GM10266 (cell line): ENCODE data around the gene ZNF639.

Experiments
- DNase-seq: peaks from one replicate; pipeline ENCODE4 v3.0.0; 2012; ENCODE audit errors: extremely low spot score
- CTCF ChIP-seq: IDR thresholded peaks from 2 replicates; pipeline ENCODE4 v1.5.1; 2012; ENCODE audit warnings: mild to moderate bottlenecking, low read depth; ENCODE audit not compliant: control insufficient read depth, insufficient read depth; ENCODE audit errors: missing control alignments

Gene ZNF639

GRCh38 chr3:179373938-179374337, 51.1 kb downstream of the ZNF639 start:
- no peak for TF ChIP-seq CTCF
- no peak for DNase-seq

- TF ChIP-seq CTCF: no peak
These were observed 52.5 kb downstream of the ZNF639 start for GRCh38 chr3:179375091-179375999.

GRCh38 chr3:179376474-179376873, 53.6 kb downstream of the ZNF639 start:
- no peak for TF ChIP-seq CTCF
- no peak for DNase-seq

More at GRCh38 chr3:179375091-179375999, 52.5 kb downstream of the ZNF639 start:
- no peak for DNase-seq
